H9 (cell line): ENCODE results near the gene ZBTB12. TPM values are rescaled to one million over a fixed set of nuclear protein-coding genes. Genes with fewer than 3 reads are reported as not detected.

Experiments
- DNase-seq: peaks from one replicate; pipeline ENCODE4 v3.0.0-alpha.2; 2017
- H2AFZ ChIP-seq: one replicate; pipeline ENCODE4 v1.6.1; 2013; ENCODE audit warnings: mild to moderate bottlenecking, low read length, control low read depth, moderate library complexity
- H2AK5ac ChIP-seq: 2 replicates; pipeline ENCODE4 v1.6.1; 2013; ENCODE audit warnings: low read length, control low read depth, mixed read lengths; ENCODE audit not compliant: insufficient read length
- H2BK120ac ChIP-seq: one replicate; pipeline ENCODE4 v1.6.1; 2013; ENCODE audit warnings: low read depth, mild to moderate bottlenecking, low read length, control low read depth, inconsistent platforms; ENCODE audit not compliant: poor library complexity, severe bottlenecking
- H2BK12ac ChIP-seq: 2 replicates; pipeline ENCODE4 v1.6.1; 2013; ENCODE audit warnings: low read length, control low read depth, mixed read lengths, low read depth; ENCODE audit not compliant: insufficient read length
- H2BK15ac ChIP-seq: 2 replicates; pipeline ENCODE4 v1.6.1; 2013; ENCODE audit warnings: low read depth, low read length, control low read depth
- H2BK20ac ChIP-seq: one replicate; pipeline ENCODE4 v1.6.1; 2013; ENCODE audit warnings: low read depth, mild to moderate bottlenecking, low read length, control low read depth, inconsistent platforms; ENCODE audit not compliant: poor library complexity, severe bottlenecking
- H2BK5ac ChIP-seq: 2 replicates; pipeline ENCODE4 v1.6.1; 2013; ENCODE audit warnings: low read length, control low read depth, mixed read lengths; ENCODE audit not compliant: insufficient read length
- H3K14ac ChIP-seq: 2 replicates; pipeline ENCODE4 v1.6.1; 2013; ENCODE audit warnings: low read length, control low read depth; ENCODE audit not compliant: insufficient read depth
- H3K18ac ChIP-seq: 2 replicates; pipeline ENCODE4 v1.6.1; 2013; ENCODE audit warnings: low read depth, mild to moderate bottlenecking, mixed read lengths, low read length, control low read depth; ENCODE audit not compliant: insufficient read length
- H3K23ac ChIP-seq: 2 replicates; pipeline ENCODE4 v1.6.1; 2013; ENCODE audit warnings: low read length, control low read depth, mixed read lengths, low read depth; ENCODE audit not compliant: insufficient read length
- H3K23me2 ChIP-seq: 2 replicates; pipeline ENCODE4 v1.6.1; 2013; ENCODE audit warnings: low read depth, mild to moderate bottlenecking, mixed read lengths, low read length, control low read depth; ENCODE audit not compliant: insufficient read length, poor library complexity, severe bottlenecking
- H3K27ac ChIP-seq: 2 replicates; pipeline ENCODE4 v1.5.1; 2013; ENCODE audit warnings: low read length, control low read depth, mixed read lengths, low read depth; ENCODE audit not compliant: insufficient read length
- H3K27me3 ChIP-seq: 2 replicates; pipeline ENCODE4 v1.6.1; 2013; ENCODE audit warnings: low read length, control low read depth, inconsistent platforms; ENCODE audit not compliant: insufficient read depth
- H3K4ac ChIP-seq: 2 replicates; pipeline ENCODE4 v1.6.1; 2013; ENCODE audit warnings: low read depth, mild to moderate bottlenecking, control low read depth, inconsistent platforms, low read length, moderate library complexity
- H3K4me1 ChIP-seq: 2 replicates; pipeline ENCODE4 v1.6.1; 2013; ENCODE audit warnings: low read length, control low read depth, inconsistent platforms; ENCODE audit not compliant: insufficient read depth
- H3K4me2 ChIP-seq: 2 replicates; pipeline ENCODE4 v1.6.1; 2013; ENCODE audit warnings: low read length, control low read depth, mixed read lengths; ENCODE audit not compliant: insufficient read length, insufficient read depth
- H3K56ac ChIP-seq: 2 replicates; pipeline ENCODE4 v1.6.1; 2013; ENCODE audit warnings: low read depth, mild to moderate bottlenecking, mixed read lengths, low read length, control low read depth; ENCODE audit not compliant: insufficient read length
- H3K79me1 ChIP-seq: 2 replicates; pipeline ENCODE4 v1.6.1; 2013; ENCODE audit warnings: low read depth, mild to moderate bottlenecking, moderate library complexity, low read length, control low read depth, inconsistent platforms; ENCODE audit not compliant: insufficient read depth, poor library complexity, severe bottlenecking
- H3K79me2 ChIP-seq: 2 replicates; pipeline ENCODE4 v1.6.1; 2013; ENCODE audit warnings: low read length, control low read depth, inconsistent platforms; ENCODE audit not compliant: insufficient read depth
- H3K9ac ChIP-seq: 2 replicates; pipeline ENCODE4 v1.6.1; 2013; ENCODE audit warnings: low read length, control low read depth, mixed read lengths; ENCODE audit not compliant: insufficient read length; ENCODE audit errors: extremely low read depth
- H3K9me3 ChIP-seq: one replicate; pipeline ENCODE4 v1.6.1; 2013; ENCODE audit warnings: low read depth, low read length, inconsistent platforms; ENCODE audit not compliant: control insufficient read depth
- H3T11ph ChIP-seq: one replicate; pipeline ENCODE4 v1.6.1; 2013; ENCODE audit warnings: mild to moderate bottlenecking, low read length, control low read depth, inconsistent platforms
- H4K20me1 ChIP-seq: one replicate; pipeline ENCODE4 v1.6.1; 2013; ENCODE audit not compliant: control insufficient read depth, insufficient read length, insufficient read depth
- H4K5ac ChIP-seq: 2 replicates; pipeline ENCODE4 v1.6.1; 2013; ENCODE audit warnings: low read depth, mild to moderate bottlenecking, mixed read lengths, low read length, control low read depth; ENCODE audit not compliant: insufficient read length
- H4K8ac ChIP-seq: replicated peaks from 2 replicates; pipeline ENCODE4 v1.6.1; 2013; ENCODE audit warnings: low read length, control low read depth, mixed read lengths, low read depth; ENCODE audit not compliant: insufficient read length
- H4K91ac ChIP-seq: 2 replicates; pipeline ENCODE4 v1.6.1; 2013; ENCODE audit warnings: low read depth, mild to moderate bottlenecking, moderate library complexity, mixed read lengths, low read length, control low read depth; ENCODE audit not compliant: insufficient read length
- H3K27ac Mint-ChIP-seq, 3 experiments: 2 replicates in 2 of 3; 3 replicates in 1 of 3; pipeline ENCODE4 v1.8.0; 2020 to 2021; ENCODE audit warnings: mixed read lengths in 3 of 3, mild to moderate bottlenecking in 1 of 3, moderate library complexity in 1 of 3
- H3K27me3 Mint-ChIP-seq: 2 replicates; pipeline ENCODE4 v1.8.0; 2021; ENCODE audit warnings: low read depth, mild to moderate bottlenecking, moderate library complexity, mixed read lengths
- H3K36me3 Mint-ChIP-seq, 3 experiments: 2 replicates in 2 of 3; 3 replicates in 1 of 3; pipeline ENCODE4 v1.8.0; 2020 to 2021; ENCODE audit warnings: low read depth in 3 of 3, mixed read lengths in 3 of 3; ENCODE audit not compliant: insufficient read depth in 1 of 3
- H3K4me1 Mint-ChIP-seq, 2 experiments: 2 replicates each; pipeline ENCODE4 v1.8.0; 2020; ENCODE audit warnings: mixed read lengths in 2 of 2
- H3K4me3 Mint-ChIP-seq, 2 experiments: 2 replicates in 1 of 2; 3 replicates in 1 of 2; pipeline ENCODE4 v1.8.0; 2020 to 2021; ENCODE audit warnings: mild to moderate bottlenecking in 2 of 2, mixed read lengths in 2 of 2, moderate library complexity in 1 of 2
- H3K9me3 Mint-ChIP-seq, 2 experiments: 2 replicates in 1 of 2; 3 replicates in 1 of 2; pipeline ENCODE4 v1.8.0; 2020; ENCODE audit warnings: mild to moderate bottlenecking in 2 of 2, mixed read lengths in 2 of 2, moderate library complexity in 1 of 2
- CTCF ChIP-seq: fragments of 200-600 bp; sonication (generic); conservative IDR thresholded peaks from 3 replicates; pipeline ENCODE4 v1.8.0; 2021; ENCODE audit warnings: antibody characterized with exemption, mild to moderate bottlenecking
- WGBS: extraction: QIAGEN DNeasy Blood & Tissue Kit; methylation state at CpG from one replicate; pipeline ENCODE4 v1.1.7; 2013; ENCODE audit warnings: missing lambda C conversion rate, low lambda C conversion rate, mixed read lengths; ENCODE audit not compliant: insufficient read length; ENCODE audit errors: extremely low coverage; 5-methylcytosine and 5-hydroxymethylcytosine counted together
- total RNA-seq: library from RNA; stranded (reverse); gene quantifications from 2 replicates; pipeline ENCODE4 v1.2.1, GENCODE V29; 2021

Gene ZBTB12
- total RNA-seq, 1 experiment from 2014 or later, result 31.0 TPM

GRCh38 chr6:31943742-31944141, 41.9 kb upstream of the ZBTB12 start:
- H2BK20ac ChIP-seq, result no peak overlapping the region
- no peak overlapping the region for H2BK120ac ChIP-seq
- no peak overlapping the region for H3K4me3 Mint-ChIP-seq
- no CpG with 5 or more reads among the region's 3 CpGs for WGBS
- no peaks in the 10 kb centered on the region for H3K9me3 Mint-ChIP-seq
- no peak overlapping the region for H2BK12ac ChIP-seq
- H2BK5ac ChIP-seq, result no peak overlapping the region
- H2AK5ac ChIP-seq, result no peak overlapping the region
- no peaks in the 10 kb centered on the region for H3K79me1 ChIP-seq
- peaks cover 62% of the 10 kb centered on the region for H3K27me3 Mint-ChIP-seq
- H3K27ac Mint-ChIP-seq, result no peak overlapping the region
- no peaks in the 10 kb centered on the region; a peak in 1 of 7 replicates for H3K36me3 Mint-ChIP-seq
- TF ChIP-seq CTCF, result no peak
- peaks cover 2% of the 10 kb centered on the region; the same call in 1 of the 2 replicates for H3K4me1 ChIP-seq
- H3K56ac ChIP-seq, result no peak overlapping the region
- no peak overlapping the region for H4K8ac ChIP-seq
- no peak overlapping the region for H3K9ac ChIP-seq
- no peak overlapping the region for H3T11ph ChIP-seq
- no peak overlapping the region for H4K91ac ChIP-seq
- no peak overlapping the region for H3K4me2 ChIP-seq
- no peak overlapping the region for H2BK15ac ChIP-seq
- no peaks in the 10 kb centered on the region for H3K27me3 ChIP-seq
- no peak for DNase-seq
- no peak overlapping the region for H4K5ac ChIP-seq
- H3K18ac ChIP-seq, result no peak overlapping the region
- no peaks in the 10 kb centered on the region for H3K9me3 ChIP-seq
- H3K4me1 Mint-ChIP-seq, result peaks cover 11 to 17% of the 10 kb centered on the region in 2 experiments
- H3K14ac ChIP-seq, result no peak overlapping the region
- H4K20me1 ChIP-seq, result peaks cover under 1% of the 10 kb centered on the region
- no peaks in the 10 kb centered on the region for H3K79me2 ChIP-seq
- no peak overlapping the region for H3K27ac ChIP-seq
- H2AFZ ChIP-seq, result no peak overlapping the region
- no peaks in the 10 kb centered on the region for H3K23me2 ChIP-seq
- H3K4ac ChIP-seq, result no peak overlapping the region
- no peak overlapping the region for H3K23ac ChIP-seq
